GM19324 (cell line): ENCODE measurements around the gene PAXX.

ENCODE experiments used
- ATAC-seq: cut with Tn5 transposase; IDR thresholded peaks from one replicate; pipeline ENCODE4 v1.9.1; 2021; ENCODE audit warnings: mild to moderate bottlenecking, moderate library complexity; ENCODE audit not compliant: unreplicated experiment, low FRiP score

The PAXX gene, protein sequence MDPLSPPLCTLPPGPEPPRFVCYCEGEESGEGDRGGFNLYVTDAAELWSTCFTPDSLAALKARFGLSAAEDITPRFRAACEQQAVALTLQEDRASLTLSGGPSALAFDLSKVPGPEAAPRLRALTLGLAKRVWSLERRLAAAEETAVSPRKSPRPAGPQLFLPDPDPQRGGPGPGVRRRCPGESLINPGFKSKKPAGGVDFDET

DNA sequence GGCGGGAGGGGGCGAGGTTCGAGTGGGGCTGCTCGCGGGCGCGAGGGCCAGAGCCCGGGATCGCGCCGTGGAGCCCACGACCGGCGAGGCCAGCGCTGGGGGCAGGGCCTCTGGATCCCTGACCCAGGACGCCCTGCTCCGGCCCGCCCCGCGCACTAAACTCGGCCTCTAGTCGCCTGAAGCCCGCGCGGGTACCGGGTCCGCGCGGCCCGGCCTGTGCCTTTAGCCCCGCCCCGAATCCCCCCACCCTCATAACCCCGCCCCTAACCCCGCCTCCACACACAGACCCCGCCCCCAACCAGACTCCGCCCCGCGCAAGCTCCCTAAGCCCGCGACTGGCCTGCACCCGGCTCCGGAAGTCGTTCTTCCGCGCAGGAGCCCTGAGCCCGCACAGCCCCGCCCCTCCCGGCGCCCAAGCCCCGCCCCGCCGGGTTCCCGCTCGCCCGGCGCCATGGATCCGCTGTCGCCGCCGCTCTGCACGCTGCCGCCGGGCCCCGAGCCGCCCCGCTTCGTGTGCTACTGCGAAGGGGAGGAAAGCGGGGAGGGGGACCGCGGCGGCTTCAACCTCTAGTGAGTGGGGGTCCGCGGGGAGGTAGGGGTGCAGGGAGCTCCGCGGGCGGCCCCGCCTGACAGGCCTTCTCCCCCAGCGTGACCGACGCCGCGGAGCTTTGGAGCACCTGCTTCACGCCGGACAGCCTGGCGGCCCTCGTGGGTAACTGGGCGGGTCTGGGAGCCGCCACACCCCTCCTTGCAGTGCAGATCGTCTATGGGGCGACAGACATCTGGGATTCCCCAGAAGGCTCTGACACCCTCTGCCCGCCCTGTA lies at the start of gene PAXX:
Gene PAXX (plus strand): TSS at position 430 of the 826 bp plus-strand sequence. CDS start 22 bp downstream, at position 452.
- peak; percentile 86 for ATAC-seq

- no peak for ATAC-seq
These were observed 49.4 kb upstream of the PAXX start for GRCh38 chr9:136942881-136943230.

DNA sequence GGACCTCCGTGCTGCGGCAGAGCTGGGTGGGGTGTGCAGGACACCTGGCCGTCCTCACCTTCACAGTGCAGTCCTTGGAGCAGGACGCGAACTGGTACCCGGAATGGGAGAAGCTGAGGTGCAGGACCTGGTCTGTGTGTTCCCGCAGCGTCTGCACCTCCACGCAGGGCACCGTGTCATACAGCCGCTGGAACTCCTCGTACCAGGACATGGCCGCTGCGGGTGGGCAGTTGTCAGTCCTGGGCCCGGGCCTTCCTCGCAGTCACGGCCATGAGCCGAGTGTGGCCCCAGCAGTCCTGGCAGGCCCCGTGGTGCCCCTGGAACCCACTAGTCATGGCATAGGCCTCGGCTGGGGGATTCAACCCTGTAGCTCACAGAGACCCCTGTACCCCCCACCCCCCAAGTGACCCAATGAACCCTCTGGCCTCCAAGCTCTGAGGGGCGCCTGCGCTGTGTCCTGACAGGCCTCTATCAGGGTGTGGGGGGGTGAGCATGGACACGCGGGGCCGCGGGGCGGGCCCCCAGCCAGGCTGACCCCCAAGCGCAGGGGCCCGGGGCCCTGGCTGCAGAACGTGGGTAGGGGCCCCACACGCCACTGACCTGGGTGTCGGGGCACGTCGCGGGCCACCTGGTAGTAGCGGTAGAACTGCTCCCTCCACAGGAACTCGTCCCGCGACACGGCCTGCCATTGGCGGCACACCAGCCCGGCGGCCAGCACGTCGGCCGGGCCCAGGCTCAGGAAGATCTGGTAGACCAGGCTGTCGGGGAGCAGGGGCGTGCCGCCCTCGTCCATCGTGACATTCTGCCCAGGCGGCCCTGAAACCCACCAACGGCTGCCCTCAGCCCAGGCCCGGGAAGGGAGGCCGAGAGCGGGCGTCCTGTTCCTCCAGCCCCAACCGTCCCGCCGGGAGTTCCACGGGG lies 48.7 kb upstream of the PAXX start:
- no peak for ATAC-seq

GRCh38 chr9:136944212-136944518 lies 48.1 kb upstream of the PAXX start:
- no peak for ATAC-seq

- peak; percentile 91 for ATAC-seq
These were observed 47.5 kb upstream of the PAXX start, which contains the start of the genes C8G and FBXW5 for GRCh38 chr9:136944519-136945332. Gene C8G (plus strand): TSS chr9:136945243. CDS start chr9:136945321, 78 bp downstream. Gene FBXW5 (minus strand): TSS chr9:136944738. CDS start chr9:136944083, 655 bp downstream.

GRCh38 chr9:136945333-136946227 lies 46.6 kb upstream of the PAXX start:
- no peak for ATAC-seq

DNA sequence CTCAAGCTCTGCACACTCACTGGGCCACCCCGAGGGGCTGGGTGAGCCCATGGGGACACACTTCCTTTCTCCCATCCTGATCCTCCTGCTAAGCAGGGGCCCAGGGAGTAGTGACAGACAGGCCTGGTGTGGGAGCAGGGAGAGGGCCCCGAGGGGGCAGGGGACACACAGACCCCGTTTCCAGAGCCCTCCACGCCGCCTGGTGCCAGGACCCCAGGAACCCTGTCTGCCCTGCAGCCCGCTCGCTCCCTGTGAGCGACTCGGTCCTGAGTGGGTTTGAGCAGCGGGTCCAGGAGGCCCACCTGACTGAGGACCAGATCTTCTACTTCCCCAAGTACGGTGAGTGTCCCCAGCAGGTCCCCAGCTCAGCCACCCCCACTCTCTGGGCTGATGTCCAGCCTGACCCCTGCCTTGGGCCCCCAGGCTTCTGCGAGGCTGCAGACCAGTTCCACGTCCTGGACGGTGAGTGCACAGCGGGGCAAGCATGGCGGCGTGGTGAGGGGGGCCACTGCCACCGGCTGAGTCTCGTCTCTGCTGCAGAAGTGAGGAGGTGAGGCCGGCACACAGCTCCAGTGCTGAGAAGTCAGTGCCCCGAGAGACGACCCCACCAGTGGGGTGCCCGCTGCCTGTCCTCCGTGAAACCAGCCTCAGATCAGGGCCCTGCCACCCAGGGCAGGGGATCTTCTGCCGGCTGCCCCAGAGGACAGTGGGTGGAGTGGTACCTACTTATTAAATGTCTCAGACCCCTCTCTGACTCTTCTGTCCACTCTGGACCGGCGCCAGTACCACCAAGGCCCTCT lies 45.8 kb upstream of the PAXX start:
- ATAC-seq, result no peak

GRCh38 chr9:136947028-136947891 lies 45.0 kb upstream of the PAXX start:
- no peak for ATAC-seq

GRCh38 chr9:136947955-136948510 lies 44.2 kb upstream of the PAXX start:
- ATAC-seq, result no peak

DNA sequence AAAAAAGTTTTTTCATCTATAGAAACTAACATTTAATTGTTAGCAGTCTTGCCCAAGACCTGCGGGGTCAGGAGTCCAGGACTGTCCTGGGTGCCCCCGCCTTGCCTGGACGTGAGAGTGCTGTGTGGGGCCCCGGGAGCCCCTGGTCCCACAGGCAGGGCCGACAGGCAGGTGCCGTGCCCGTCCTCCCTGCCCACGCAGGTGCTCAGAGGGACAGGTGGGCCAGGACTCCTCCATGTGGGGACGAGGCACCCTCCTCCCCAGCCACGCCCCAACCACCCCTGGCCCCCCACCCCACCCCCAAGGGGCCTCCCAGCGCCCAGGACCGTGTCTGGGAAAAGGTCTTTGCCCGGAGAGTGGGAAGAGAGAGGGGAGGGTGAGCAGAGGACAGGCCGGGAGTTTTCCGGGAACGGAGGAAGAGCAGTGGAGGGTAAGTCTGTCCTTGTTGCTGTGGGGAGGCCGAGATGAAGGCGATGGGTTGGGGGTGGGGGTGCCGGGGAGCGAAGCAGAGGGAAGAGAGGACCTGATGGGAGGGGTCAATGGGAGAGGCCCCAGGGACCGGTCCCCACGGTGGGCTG lies 42.9 kb upstream of the PAXX start:
- ATAC-seq, result no peak

DNA sequence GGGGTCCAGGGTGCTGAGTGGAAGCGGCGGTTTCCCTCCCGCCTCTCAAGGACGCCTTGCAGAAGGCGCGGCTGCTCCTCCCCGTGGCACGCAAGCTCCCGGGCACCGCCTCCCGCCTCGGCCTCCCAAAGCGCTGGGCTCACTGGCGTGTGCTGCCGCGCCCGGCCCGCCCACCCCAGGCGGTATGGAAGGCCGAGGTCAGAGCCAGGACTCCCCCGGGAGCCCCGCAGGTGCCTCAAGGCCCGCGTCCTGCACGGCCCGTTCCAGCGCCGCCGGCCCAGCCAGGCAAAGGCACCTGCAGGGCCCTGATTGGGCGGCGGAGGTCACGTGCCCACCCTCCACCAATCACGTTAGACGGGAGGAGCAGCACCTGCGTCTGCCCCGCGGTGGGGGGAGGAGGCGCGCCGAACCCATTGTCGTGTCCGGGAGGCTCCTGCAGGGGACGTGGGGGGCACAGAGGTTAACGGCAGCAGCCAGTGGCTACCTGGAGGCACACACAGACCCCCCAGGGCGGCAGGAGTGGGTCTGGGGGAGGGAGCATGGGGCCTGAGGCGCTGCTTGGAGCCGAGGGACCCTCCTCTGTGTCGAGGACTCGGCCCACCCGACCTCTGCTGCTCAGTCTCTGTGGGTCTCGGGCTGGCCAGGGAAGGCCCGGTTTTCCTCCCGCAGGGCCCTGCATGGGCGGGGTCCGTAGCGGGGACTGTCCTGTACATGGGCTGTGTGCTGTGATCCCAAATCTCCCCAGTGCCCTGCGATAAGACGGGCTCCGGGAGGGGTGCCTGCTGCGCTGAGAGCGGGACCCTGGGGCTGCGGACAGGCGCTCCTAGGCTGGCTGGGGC lies 42.2 kb upstream of the PAXX start:
- peak; percentile 79 for ATAC-seq

DNA sequence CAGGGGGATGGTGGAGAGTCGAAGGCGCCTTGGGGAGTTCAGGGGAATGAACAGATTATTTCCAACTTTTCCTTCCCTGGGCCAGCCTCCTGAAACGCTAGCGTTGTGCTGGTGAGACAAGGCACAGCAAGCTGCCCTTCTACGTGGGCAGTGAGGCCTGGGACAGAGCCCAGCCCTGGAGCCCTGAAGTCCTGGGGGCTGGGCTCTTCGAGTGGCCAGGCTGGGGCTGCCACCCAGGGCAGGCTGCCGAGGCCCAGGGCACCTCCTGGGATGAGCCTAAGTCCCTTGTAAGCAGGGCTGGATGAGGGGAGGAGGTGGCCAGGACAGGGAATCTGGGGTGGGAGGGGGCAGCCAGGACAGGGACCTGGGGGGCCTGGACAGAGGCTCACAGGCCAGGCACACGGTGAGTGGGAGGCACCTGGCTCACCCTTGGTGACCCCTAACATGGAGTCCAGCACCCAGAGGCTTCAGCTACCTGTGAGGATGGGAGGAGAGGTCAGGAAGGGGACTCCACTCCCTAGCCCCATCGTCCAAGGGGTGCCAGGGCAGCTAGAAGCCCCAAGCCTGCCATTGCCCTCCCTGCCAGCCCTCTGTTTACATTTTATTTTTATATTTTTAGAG lies 41.5 kb upstream of the PAXX start:
- ATAC-seq, result no peak

- no peak for ATAC-seq
These were observed 40.5 kb upstream of the PAXX start, which contains the start of gene LCN12 for GRCh38 chr9:136951541-136952320. Gene LCN12 (plus strand): TSS chr9:136952273. CDS start chr9:136952328, 55 bp downstream.

GRCh38 chr9:136952321-136952850 lies 39.8 kb upstream of the PAXX start:
- no peak for ATAC-seq
